Upper lobe of left lung (tissue), 6 donors: ENCODE measurements around the gene DNASE2B. TPM values are rescaled to one million over a fixed set of nuclear protein-coding genes. Genes with fewer than 3 reads are reported as not detected.

ENCODE experiments used
- ATAC-seq, 2 donors: fragments of 200-7000 bp; cut with Tn5 transposase; one replicate each; pipeline ENCODE4 v1.9.1; 2022; ENCODE audit warnings: mild to moderate bottlenecking in 2 of 2, moderate library complexity in 2 of 2; ENCODE audit not compliant: low FRiP score in 2 of 2
- DNase-seq, 2 donors: peaks; one replicate each; pipeline ENCODE4 v3.0.0-alpha.2; 2019 to 2020
- H3K27ac ChIP-seq, 4 donors: fragments of 200-600 bp; sonication (generic); one replicate each; pipeline ENCODE4 v1.5.1; 2016 to 2019
- H3K27me3 ChIP-seq, 4 donors: fragments of 200-600 bp; sonication (generic); one replicate each; pipeline ENCODE4 v1.5.1; 2017 to 2019
- H3K36me3 ChIP-seq, 4 donors: fragments of 200-600 bp; sonication (generic); one replicate each; pipeline ENCODE4 v1.5.1; 2016 to 2019
- H3K4me1 ChIP-seq, 4 donors: fragments of 200-600 bp; sonication (generic); one replicate each; pipeline ENCODE4 v1.5.1; 2018 to 2019
- H3K4me3 ChIP-seq, 4 donors: fragments of 200-600 bp; sonication (generic); one replicate each; pipeline ENCODE4 v1.5.1; 2017 to 2019; ENCODE audit warnings: mild to moderate bottlenecking in 2 of 4, moderate library complexity in 1 of 4
- H3K9me3 ChIP-seq, 4 donors: fragments of 200-600 bp; sonication (generic); one replicate each; pipeline ENCODE4 v1.5.1; 2018 to 2019
- CTCF ChIP-seq, 6 experiments: fragments of 450-650 bp in 4 of 6; fragments of 200-600 bp in 2 of 6; sonication (generic) in 2 of 6; IDR thresholded peaks; one replicate each; pipeline ENCODE4 v1.5.1; 2016 to 2019; ENCODE audit warnings: antibody characterized with exemption in 6 of 6
- EP300 ChIP-seq, 4 donors: sonication (generic); formaldehyde crosslinking; IDR thresholded peaks; one replicate each; pipeline ENCODE4 v1.5.1; 2017; ENCODE audit warnings: antibody characterized with exemption in 4 of 4, control low read depth in 2 of 4
- POLR2A ChIP-seq, 4 donors: fragments of 450-650 bp; IDR thresholded peaks; one replicate each; pipeline ENCODE4 v1.5.1; 2016 to 2017; ENCODE audit warnings: antibody characterized with exemption in 4 of 4, mild to moderate bottlenecking in 2 of 4
- POLR2AphosphoS5 ChIP-seq, 2 donors: sonication (generic); formaldehyde crosslinking; IDR thresholded peaks; one replicate each; pipeline ENCODE4 v1.5.1; 2017; ENCODE audit warnings: antibody characterized with exemption in 2 of 2
- WGBS, 2 donors: methylation state at CpG; one replicate each; pipeline ENCODE4 v1.1.5; 2017 to 2018; 5-methylcytosine and 5-hydroxymethylcytosine counted together
- total RNA-seq, 6 donors: library from RNA; depleted of rRNA in 4 of 6; stranded (reverse); fragments of >200 nt in 4 of 6; gene quantifications; one replicate each; pipeline versions ENCODE4 v1.1.0 to v1.2.1, GENCODE V29; 2016 to 2021
- donor health status: DM: no; HTN: no; CAD: no; lungs with moderate emphysema.
- donor health status: DM: no; HTN: yes; CAD: no; lungs with severe emphysema.

Gene DNASE2B
- total RNA-seq, 6 donors from 2014 or later, result 1.5 to 14.7 (median 5.5) TPM; not detected in 1

- WGBS, 2 donors, result 89 to 91% methylated on average over 3 of the region's 3 CpGs
- H3K4me1 ChIP-seq, result no peaks in the 10 kb centered on the region
- no peak overlapping the region for H3K4me3 ChIP-seq
- no peaks in the 10 kb centered on the region for H3K9me3 ChIP-seq
- H3K27ac ChIP-seq, result no peak overlapping the region
- H3K27me3 ChIP-seq, result no peaks in the 10 kb centered on the region
- peak in 1 of 2 donors; percentile 46 for ATAC-seq
- no peak for DNase-seq
- no peaks in the 10 kb centered on the region for H3K36me3 ChIP-seq
- no peak for TF ChIP-seq CTCF (IDR thresholded peaks at IDR 0.05)
- no peak for TF ChIP-seq EP300 (IDR thresholded peaks at IDR 0.05)
- TF ChIP-seq POLR2AphosphoS5 (IDR thresholded peaks at IDR 0.05), result no peak
- no peak for TF ChIP-seq POLR2A (IDR thresholded peaks at IDR 0.05)
These were observed 45.8 kb upstream of the DNASE2B start for GRCh38 chr1:84352298-84353106.

- TF ChIP-seq POLR2A (IDR thresholded peaks at IDR 0.05) (no peak), EP300 (IDR thresholded peaks at IDR 0.05) (no peak), POLR2AphosphoS5 (IDR thresholded peaks at IDR 0.05) (no peak)
- no peaks in the 10 kb centered on the region for H3K9me3 ChIP-seq
- whole genome bisulfite sequencing, 2 donors, result 97 to 100% methylated on average over 3 of the region's 3 CpGs
- no peak overlapping the region for H3K27ac ChIP-seq
- H3K4me3 ChIP-seq, result no peak overlapping the region
- ATAC-seq (peak in 1 of 2 donors; percentile 78), DNase-seq (no peak)
- no peaks in the 10 kb centered on the region for H3K36me3 ChIP-seq
- H3K4me1 ChIP-seq, result no peaks in the 10 kb centered on the region
- no peaks in the 10 kb centered on the region for H3K27me3 ChIP-seq
These were observed 44.6 kb upstream of the DNASE2B start for GRCh38 chr1:84353695-84354094.

GRCh38 chr1:84355556-84355955 lies 42.7 kb upstream of the DNASE2B start:
- WGBS, 2 donors, result 84 to 90% methylated on average over 3 of the region's 3 CpGs
- no peak overlapping the region for H3K27ac ChIP-seq
- ATAC-seq (no peak), DNase-seq (no peak)
- no peaks in the 10 kb centered on the region for H3K36me3 ChIP-seq
- no peak for TF ChIP-seq CTCF (IDR thresholded peaks at IDR 0.05)
- TF ChIP-seq EP300 (IDR thresholded peaks at IDR 0.05), result no peak
- TF ChIP-seq POLR2A (IDR thresholded peaks at IDR 0.05), result no peak
- H3K4me3 ChIP-seq, result no peak overlapping the region
- no peaks in the 10 kb centered on the region for H3K9me3 ChIP-seq
- no peaks in the 10 kb centered on the region for H3K27me3 ChIP-seq
- no peaks in the 10 kb centered on the region for H3K4me1 ChIP-seq

GRCh38 chr1:84356881-84357280 lies 41.4 kb upstream of the DNASE2B start:
- no peak overlapping the region for H3K4me3 ChIP-seq
- no peaks in the 10 kb centered on the region for H3K9me3 ChIP-seq
- ATAC-seq, result no peak
- no peak for TF ChIP-seq POLR2A (IDR thresholded peaks at IDR 0.05)
- TF ChIP-seq EP300 (IDR thresholded peaks at IDR 0.05), result no peak
- TF ChIP-seq CTCF (IDR thresholded peaks at IDR 0.05), result no peak
- TF ChIP-seq POLR2AphosphoS5 (IDR thresholded peaks at IDR 0.05), result no peak
- no peaks in the 10 kb centered on the region for H3K4me1 ChIP-seq
- H3K36me3 ChIP-seq, result no peaks in the 10 kb centered on the region
- no peak overlapping the region for H3K27ac ChIP-seq
- no peaks in the 10 kb centered on the region for H3K27me3 ChIP-seq
- 58 to 65% methylated on average over 1 of the region's 1 CpG for WGBS, 2 donors
- DNase-seq, result no peak

- TF ChIP-seq EP300 (IDR thresholded peaks at IDR 0.05) (no peak), CTCF (IDR thresholded peaks at IDR 0.05) (no peak), POLR2AphosphoS5 (IDR thresholded peaks at IDR 0.05) (no peak), POLR2A (IDR thresholded peaks at IDR 0.05) (no peak)
- no peak for ATAC-seq
- no peaks in the 10 kb centered on the region for H3K4me1 ChIP-seq
- no peaks in the 10 kb centered on the region for H3K27me3 ChIP-seq
- WGBS, 2 donors, result 84 to 98% methylated on average over 4 of the region's 4 CpGs
- H3K4me3 ChIP-seq, result no peak overlapping the region
- DNase-seq, result no peak
- no peak overlapping the region for H3K27ac ChIP-seq
- no peaks in the 10 kb centered on the region for H3K9me3 ChIP-seq
- no peaks in the 10 kb centered on the region for H3K36me3 ChIP-seq
These were observed 39.6 kb upstream of the DNASE2B start for GRCh38 chr1:84358695-84359094.
